HUES64 (cell line): ENCODE measurements around the gene LTBR. TPM values are rescaled to one million over a fixed set of nuclear protein-coding genes. Genes with fewer than 3 reads are reported as not detected.
"Not testable (repeated sequence)": the region's sequence is repeated elsewhere in the genome, so short reads cannot be mapped to it uniquely, and the experiment has no call there.

Experiments used
- H3K27ac ChIP-seq: 2 replicates; pipeline ENCODE4 v1.7.0; 2013; ENCODE audit warnings: low read depth, low read length, inconsistent platforms
- H3K27me3 ChIP-seq: 2 replicates; pipeline ENCODE4 v1.6.1; 2013; ENCODE audit warnings: mild to moderate bottlenecking, low read length; ENCODE audit not compliant: insufficient read depth
- H3K36me3 ChIP-seq: 2 replicates; pipeline ENCODE4 v1.6.1; 2013; ENCODE audit warnings: mild to moderate bottlenecking, low read length; ENCODE audit not compliant: insufficient read depth
- H3K4me1 ChIP-seq: 2 replicates; pipeline ENCODE4 v1.6.1; 2013; ENCODE audit warnings: mild to moderate bottlenecking, low read length, moderate library complexity; ENCODE audit not compliant: insufficient read depth
- H3K4me3 ChIP-seq: 2 replicates; pipeline ENCODE4 v1.5.1; 2013; ENCODE audit warnings: mild to moderate bottlenecking, low read length, moderate library complexity
- H3K9ac ChIP-seq: 2 replicates; pipeline ENCODE4 v1.6.1; 2013; ENCODE audit warnings: mild to moderate bottlenecking, low read depth, low read length
- H3K9me3 ChIP-seq: 2 replicates; pipeline ENCODE4 v1.6.1; 2013; ENCODE audit warnings: low read depth, low read length; ENCODE audit not compliant: insufficient read depth
- whole genome bisulfite sequencing: fragments of 150-250, 120-280 bp; methylation state at CpG from one replicate; pipeline ENCODE4 v1.1.7; 2013; ENCODE audit warnings: missing lambda C conversion rate; 5-methylcytosine and 5-hydroxymethylcytosine counted together
- polyA plus RNA-seq, 2 experiments: library from polyadenylated mRNA; stranded (reverse); fragments of 50-300 nt; gene quantifications; one replicate each; pipeline ENCODE4 v1.2.3, GENCODE V29; 2013

Gene LTBR
- polyA plus RNA-seq (2013, experiment 1 of 2) = 1.4 TPM
- 2.5 TPM for polyA plus RNA-seq (2013, experiment 2 of 2)

DNA sequence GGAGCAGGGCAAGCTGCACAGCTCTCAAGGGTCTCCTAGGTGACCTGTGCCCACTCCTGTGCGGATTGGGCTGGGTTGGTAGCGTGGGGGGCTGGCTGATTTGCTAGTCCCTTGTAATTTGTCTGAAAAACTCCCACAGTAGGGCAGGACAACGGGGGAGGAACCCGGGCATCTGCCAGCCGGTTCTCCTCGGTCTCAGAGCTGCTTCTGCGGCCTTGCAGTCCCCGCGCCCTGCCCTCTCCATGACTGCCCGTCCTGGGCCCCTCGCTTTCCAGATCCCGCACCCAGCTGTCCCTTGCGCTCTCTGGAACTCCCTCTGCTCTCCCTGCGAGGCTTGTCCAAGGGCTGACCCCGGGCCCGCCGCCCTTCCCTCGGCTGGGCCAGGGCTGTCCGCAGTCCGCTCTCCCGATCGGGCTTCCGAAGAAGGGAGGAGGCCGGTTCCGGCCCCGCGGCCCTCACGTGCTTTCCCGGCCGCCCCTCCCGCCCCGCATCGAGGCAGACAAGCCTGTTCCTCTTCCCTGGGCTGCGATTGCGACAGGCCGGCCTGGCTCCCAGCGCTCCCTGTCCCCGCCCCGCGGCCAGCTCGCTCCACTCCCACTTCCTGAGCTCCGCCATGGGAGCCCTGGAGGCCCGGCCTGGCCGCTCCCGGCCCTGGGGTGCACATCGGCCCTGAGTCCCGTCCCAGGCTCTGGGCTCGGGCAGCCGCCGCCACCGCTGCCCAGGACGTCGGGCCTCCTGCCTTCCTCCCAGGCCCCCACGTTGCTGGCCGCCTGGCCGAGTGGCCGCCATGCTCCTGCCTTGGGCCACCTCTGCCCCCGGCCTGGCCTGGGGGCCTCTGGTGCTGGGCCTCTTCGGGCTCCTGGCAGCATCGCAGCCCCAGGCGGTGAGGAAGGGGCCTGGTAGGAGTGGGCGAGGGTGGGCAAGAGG lies at the start of gene LTBR:
LTBR (plus strand) TSS at position 591 of the 927 bp plus-strand sequence; CDS start at position 788, 197 bp downstream.
- Histone ChIP-seq H3K4me1 (peaks cover 17% of the 10 kb centered on the region), H3K9ac (peak within 1 kb of the TSS; percentile 57; the same call in 1 of the 2 replicates), H3K36me3 (no peaks in the 10 kb centered on the region), H3K9me3 (no peaks in the 10 kb centered on the region), H3K27ac (no peak within 1 kb of the TSS), H3K4me3 (no peak within 1 kb of the TSS; the same call in 1 of the 2 replicates), H3K27me3 (peaks cover 29% of the 10 kb centered on the region)
- WGBS = 44% methylated on average over 62 of the region's 62 CpGs

DNA sequence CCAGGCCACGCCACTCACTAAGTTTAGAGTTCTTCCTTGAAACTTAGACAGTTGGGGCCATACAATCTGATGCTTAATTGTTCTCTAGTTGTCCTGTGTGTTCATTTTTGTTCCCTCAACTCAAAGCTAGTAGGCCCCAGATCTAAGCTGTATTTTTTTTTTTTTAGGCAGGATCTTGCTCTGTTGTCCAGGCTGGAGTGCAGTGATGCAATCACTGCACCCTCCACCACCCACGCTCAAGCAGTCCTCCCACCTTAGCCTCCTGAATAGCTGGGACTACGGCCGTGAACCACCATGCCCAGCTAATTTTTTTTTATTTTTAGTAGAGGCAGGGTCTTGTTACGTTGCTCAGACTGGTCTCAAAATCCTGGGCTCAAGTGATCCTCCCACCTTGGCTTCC lies 49.6 kb upstream of the LTBR start:
- Histone ChIP-seq H3K9me3 (no peaks in the 10 kb centered on the region), H3K4me3 (no peak overlapping the region), H3K27me3 (no peaks in the 10 kb centered on the region), H3K9ac (no peak overlapping the region), H3K4me1 (peaks cover 35% of the 10 kb centered on the region), H3K27ac (no peak overlapping the region), H3K36me3 (peaks cover 50% of the 10 kb centered on the region)
- over 99% methylated on average over 5 of the region's 5 CpGs for WGBS

DNA sequence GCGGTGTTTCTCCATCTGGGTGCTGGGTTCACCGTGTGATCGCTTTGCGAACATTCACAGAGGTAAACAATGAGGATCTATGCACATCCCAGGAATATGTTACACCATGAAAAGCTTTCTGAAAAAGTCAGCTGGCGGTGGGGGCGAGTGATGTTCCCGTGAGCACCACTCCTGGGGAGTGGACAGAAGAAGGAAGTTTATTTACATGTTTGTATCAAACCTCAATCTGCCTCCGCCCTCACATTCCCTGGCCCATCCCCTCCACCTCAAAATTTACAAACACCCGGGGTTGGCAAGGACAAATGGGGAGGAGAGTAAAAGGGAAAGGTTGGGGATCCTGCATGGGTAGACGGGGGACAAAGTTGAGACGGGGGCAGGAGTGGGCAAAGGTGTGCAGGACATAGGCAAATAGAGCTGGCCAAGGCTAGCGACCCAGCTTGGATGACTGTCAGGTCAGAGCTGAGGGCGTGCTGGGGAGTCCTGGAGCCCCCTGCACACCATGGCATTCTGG lies 49.0 kb upstream of the LTBR start:
- 87% methylated on average over 12 of the region's 13 CpGs for WGBS
- H3K36me3 ChIP-seq = peaks cover 46% of the 10 kb centered on the region
- peak overlapping the region; percentile 81; the same call in 1 of the 2 replicates for H3K9ac ChIP-seq

DNA sequence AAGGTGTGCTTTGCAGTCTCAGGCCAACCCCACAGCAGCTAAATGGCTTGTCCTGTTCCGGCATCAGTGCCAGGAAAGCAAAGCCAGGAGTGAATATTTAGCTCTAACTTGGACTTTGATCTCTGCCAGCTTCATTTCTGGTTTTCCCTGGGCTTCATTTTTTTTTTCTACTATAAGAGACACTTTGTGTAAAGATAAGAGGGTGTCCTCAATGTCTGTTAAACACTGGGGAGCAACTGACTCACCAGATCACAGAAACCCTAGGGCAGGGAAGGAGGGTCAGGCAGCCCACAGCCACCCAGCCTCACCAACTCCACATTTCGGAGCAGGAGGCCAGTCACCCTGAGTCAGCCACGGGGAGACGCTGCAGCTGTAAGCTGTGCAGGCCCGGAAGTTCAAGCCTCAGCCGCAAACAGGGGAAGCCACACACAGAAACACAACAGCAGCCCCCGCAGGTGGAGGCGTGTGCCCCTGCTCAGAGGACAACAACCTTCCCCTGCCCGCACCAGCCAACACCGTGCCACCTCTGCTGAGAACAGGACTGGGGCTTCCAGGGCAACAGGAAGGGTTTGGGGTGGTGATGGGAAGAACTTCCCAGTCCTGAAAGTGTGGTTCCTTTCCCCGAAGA lies 48.4 kb upstream of the LTBR start:
- Histone ChIP-seq H3K9ac (peak overlapping the region; percentile 81), H3K4me1 (peaks cover 43% of the 10 kb centered on the region), H3K9me3 (no peaks in the 10 kb centered on the region), H3K27ac (peak overlapping the region; percentile 97), H3K36me3 (peaks cover 41% of the 10 kb centered on the region), H3K27me3 (no peaks in the 10 kb centered on the region), H3K4me3 (peak overlapping the region; percentile 44)
- WGBS = 31% methylated on average over 8 of the region's 11 CpGs

More for the DNA sequence above, 49.0 kb upstream of the LTBR start:
- Histone ChIP-seq H3K4me1 (peaks cover 41% of the 10 kb centered on the region), H3K27me3 (no peaks in the 10 kb centered on the region), H3K4me3 (no peak overlapping the region), H3K27ac (peak overlapping the region; percentile 97), H3K9me3 (no peaks in the 10 kb centered on the region)

DNA sequence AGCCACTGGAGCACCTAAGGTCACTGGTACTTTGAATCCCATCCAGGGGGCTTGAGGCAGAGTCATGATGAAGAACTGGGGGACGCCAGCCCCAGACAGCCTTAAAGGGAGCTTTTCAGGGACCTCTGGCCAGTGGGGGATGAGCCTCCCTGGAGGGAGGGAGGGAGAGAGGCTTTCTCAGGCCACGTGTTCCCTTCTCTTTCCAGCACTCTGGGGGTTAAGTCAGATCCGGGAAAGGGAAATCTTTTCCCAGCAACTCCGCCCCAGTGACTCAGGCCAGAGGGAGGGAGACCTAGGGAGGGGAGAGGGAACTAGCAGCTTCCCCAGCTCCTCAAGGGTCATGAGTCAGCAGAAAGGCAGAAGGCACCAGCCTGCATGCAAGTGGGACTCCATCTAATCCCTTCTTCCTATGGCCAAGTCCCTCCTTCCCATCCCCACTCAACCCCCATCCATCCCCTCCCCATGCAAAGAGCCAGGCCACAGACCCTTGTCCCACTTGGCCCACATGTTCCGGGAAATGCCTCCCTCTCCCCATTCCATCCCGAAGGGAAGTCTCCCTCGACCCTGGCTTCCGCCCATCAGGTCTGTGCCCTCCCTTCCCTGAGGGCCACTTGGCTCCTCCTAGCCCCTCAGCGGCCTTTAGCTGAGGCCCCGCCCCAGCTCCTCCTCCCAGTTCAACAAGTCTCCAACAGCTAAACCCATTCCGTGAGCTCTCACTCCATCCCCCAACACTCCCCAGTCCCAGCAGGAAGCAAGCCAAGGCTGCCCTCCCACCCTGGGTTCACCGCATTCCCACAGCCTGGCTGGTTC lies 47.7 kb upstream of the LTBR start:
- H3K27ac ChIP-seq = peak overlapping the region; percentile 97
- H3K36me3 ChIP-seq = peaks cover 34% of the 10 kb centered on the region
- H3K4me3 ChIP-seq = peak overlapping the region; percentile 44
- H3K9me3 ChIP-seq = no peaks in the 10 kb centered on the region
- peak overlapping the region; percentile 81 for H3K9ac ChIP-seq
- 1% methylated on average over 12 of the region's 12 CpGs for WGBS
- no peaks in the 10 kb centered on the region for H3K27me3 ChIP-seq
- peaks cover 43% of the 10 kb centered on the region for H3K4me1 ChIP-seq

DNA sequence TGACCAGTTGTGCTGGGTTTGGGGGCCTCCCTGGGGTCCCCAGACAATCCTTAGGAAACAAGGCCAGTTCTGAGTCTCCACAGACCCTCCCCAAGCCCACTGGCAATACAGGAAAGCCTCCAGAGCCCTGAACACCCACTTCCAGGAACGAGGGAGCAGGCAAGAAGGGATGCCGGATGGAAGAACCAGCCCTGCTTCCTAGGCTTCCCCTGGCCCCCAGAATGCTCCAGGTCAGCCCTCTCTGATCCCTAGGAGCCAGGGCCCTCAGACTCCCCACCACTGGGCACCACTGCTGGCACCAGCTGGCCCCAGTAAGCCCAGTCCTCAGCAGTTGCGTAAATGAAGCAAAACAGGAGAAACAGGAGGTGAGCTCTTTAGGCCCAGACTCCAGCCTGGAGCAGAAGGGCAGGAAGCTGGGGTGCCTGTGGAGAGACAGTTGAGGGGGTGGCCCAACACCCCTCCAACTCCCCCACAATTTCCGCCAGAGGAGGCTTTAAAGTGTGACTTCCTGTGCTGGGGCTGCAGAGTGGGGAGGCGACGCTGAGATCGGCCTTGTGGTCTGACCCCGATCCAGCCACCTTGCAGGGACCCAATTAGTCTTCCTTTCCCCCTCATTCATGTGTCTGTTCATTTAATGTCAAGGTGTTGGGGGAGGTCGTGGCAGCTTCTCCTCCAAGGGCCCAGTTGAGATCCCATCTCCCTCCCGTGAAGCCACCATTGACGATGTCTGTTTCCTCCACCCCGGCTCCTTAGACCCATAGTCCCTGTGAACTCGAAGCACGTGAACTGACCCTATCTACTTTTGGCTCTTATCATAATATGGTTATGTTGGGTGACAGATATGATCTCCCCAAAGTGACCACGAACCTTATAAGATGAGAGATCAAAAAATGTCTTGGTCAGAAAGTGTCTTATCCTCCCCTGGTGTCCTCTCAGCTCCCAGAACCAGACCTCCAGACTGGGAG lies 46.8 kb upstream of the LTBR start:
- no peaks in the 10 kb centered on the region for H3K9me3 ChIP-seq
- H3K4me1 ChIP-seq = peaks cover 45% of the 10 kb centered on the region
- H3K4me3 ChIP-seq = peak overlapping the region; percentile 44
- WGBS = 59% methylated on average over 14 of the region's 15 CpGs
- H3K36me3 ChIP-seq = peaks cover 27% of the 10 kb centered on the region
- no peaks in the 10 kb centered on the region for H3K27me3 ChIP-seq
- H3K27ac ChIP-seq = peak overlapping the region; percentile 97
- H3K9ac ChIP-seq = peak overlapping the region; percentile 69

DNA sequence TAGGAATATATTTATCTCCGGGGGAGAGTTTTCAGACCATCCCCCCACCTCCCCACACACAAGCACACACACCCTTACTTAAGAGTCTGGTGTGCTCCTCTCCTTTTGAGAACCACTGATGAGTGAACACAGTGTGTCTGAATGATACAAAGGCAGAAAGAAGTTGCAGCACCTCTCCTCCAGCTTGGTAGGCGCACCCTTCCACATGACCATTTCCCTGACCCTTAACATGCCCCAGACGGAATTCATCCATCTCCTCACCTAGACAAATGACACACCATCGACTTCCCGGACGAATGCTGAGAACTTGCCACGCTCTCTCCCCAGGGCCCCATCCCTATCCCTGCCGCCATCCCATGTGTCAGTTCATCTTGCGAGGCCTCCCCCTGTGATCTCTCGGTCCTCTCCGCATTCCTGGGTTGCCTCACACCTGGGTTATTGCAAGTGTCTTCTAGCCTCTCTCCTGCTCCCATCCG lies 46.0 kb upstream of the LTBR start:
- H3K27me3 ChIP-seq = no peaks in the 10 kb centered on the region
- WGBS = 63% methylated on average over 11 of the region's 12 CpGs
- H3K9me3 ChIP-seq = no peaks in the 10 kb centered on the region
- no peak overlapping the region for H3K4me3 ChIP-seq
- peaks cover 19% of the 10 kb centered on the region for H3K36me3 ChIP-seq
- peaks cover 53% of the 10 kb centered on the region for H3K4me1 ChIP-seq
- H3K9ac ChIP-seq = no peak overlapping the region
- H3K27ac ChIP-seq = peak overlapping the region; percentile 19; the same call in 1 of the 2 replicates

DNA sequence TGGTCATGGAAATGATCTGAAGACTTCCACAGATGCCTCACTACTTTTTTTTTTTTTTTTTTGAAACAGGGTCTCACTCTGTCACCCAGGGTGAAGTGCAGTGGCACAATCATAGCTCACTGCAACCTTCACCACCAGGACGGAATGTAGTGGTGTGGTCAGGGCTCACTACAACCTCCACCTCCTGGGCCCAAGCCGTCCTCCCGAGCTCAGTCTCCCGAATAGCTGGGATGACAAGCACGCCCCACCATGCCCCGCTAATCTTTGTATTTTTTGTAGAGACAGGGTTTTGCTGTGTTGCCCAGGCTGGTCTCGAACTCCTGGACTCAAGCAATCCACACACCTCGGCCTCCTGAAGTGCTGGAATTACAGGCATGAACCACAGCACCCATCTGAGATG lies 45.4 kb upstream of the LTBR start:
- H3K27me3 ChIP-seq, H3K9me3 ChIP-seq, H3K4me3 ChIP-seq, H3K27ac ChIP-seq, H3K9ac ChIP-seq: not testable (repeated sequence)
- Histone ChIP-seq H3K36me3 (peaks cover 13% of the 10 kb centered on the region), H3K4me1 (peaks cover 57% of the 10 kb centered on the region)
- 87% methylated on average over 7 of the region's 8 CpGs for WGBS

DNA sequence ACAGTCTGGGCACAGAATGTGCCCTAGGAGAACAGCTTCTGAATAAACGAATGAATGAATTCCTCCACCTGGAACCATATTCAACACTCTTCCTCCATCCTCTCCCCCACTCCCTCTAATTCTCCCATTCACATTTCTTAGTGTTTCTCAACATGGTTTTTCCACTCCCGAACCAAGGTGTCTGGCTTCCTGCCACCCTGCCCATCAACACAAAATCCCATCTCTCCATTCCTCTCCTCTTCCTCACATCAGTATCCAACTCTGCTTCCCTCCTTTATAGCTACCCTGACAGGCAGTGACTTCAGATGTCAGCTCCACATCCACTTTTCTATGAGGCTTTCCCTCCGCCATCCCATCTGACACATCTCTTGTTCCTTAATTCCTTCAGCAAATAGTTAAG lies 45.0 kb upstream of the LTBR start:
- H3K9ac ChIP-seq = no peak overlapping the region
- H3K4me3 ChIP-seq = peak overlapping the region; percentile 86; the same call in 1 of the 2 replicates
- H3K36me3 ChIP-seq = peaks cover 9% of the 10 kb centered on the region

More for the DNA sequence above, 45.0 kb upstream of the LTBR start:
- Histone ChIP-seq H3K4me1 (peaks cover 61% of the 10 kb centered on the region), H3K27me3 (no peaks in the 10 kb centered on the region), H3K27ac (no peak overlapping the region), H3K9me3 (no peaks in the 10 kb centered on the region)
- WGBS = 84% methylated on average over 3 of the region's 3 CpGs
